HG03469 (cell line): ENCODE data around the gene LIMK1.

Source experiments
- ATAC-seq: cut with Tn5 transposase; IDR thresholded peaks from one replicate; pipeline ENCODE4 v1.9.1; 2021; ENCODE audit warnings: mild to moderate bottlenecking, moderate library complexity, moderate number of reproducible peaks; ENCODE audit not compliant: unreplicated experiment

The LIMK1 gene

GRCh38 chr7:74053589-74054186, 29.9 kb upstream of the LIMK1 start:
- ATAC-seq: no peak

DNA sequence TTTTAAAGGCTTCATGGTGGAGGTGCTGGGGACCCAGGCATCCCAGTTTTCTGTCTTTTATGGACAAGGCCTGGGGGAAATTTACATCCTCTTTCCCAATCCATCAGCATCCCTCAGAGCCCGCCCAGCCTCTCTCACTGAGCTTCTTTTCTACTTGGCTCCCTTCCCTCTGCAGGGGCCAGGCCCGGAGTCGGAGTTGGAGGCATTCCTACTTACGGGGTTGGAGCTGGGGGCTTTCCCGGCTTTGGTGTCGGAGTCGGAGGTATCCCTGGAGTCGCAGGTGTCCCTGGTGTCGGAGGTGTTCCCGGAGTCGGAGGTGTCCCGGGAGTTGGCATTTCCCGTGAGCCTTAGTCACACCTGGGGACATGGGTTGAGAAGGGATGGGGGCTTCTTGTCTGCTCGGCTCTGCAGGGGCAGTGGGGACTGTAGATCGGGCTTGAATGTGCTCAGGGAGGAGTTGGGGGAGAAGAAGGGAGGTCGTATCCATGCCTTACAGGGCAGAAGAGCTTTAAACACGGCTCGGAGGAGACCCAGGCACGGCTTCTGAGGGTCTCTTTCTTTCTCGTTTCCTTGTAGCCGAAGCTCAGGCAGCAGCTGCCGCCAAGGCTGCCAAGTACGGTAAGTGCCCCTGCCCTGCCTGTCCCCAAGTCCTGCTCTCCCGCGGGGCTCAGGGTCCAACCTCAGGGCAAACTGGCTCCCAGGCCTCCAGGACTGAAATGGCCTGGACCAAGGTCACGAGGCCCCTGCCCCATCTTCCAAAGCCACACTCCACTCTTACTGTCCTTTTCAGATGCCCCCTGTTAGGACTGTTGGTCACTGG, 27.3 kb upstream of the LIMK1 start:
- ATAC-seq: no peak

GRCh38 chr7:74057216-74057925, 26.2 kb upstream of the LIMK1 start:
- no peak for ATAC-seq

- ATAC-seq: no peak
Observed at GRCh38 chr7:74057987-74058386, 25.6 kb upstream of the LIMK1 start.

DNA sequence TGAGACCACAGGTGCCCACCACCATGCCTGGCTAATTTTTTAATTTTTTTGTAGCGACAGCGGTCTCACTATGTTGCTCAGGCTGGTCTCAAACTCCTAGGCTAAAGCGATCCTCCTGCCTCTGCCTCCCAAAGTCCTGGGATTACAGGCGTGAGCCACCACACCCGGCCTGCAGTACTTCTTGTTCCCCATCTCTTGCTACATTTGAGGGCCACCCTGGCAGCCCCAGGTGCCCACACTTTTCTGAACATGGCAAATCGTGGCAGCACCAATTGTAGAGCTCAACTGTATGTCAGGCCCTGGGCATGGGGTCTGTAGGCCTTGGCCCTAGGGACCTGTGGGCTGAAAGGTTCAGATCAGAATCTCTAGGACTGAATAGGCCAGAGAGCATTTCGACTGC, 25.1 kb upstream of the LIMK1 start:
- ATAC-seq: no peak

GRCh38 chr7:74059037-74059436, 24.6 kb upstream of the LIMK1 start:
- no peak for ATAC-seq

DNA sequence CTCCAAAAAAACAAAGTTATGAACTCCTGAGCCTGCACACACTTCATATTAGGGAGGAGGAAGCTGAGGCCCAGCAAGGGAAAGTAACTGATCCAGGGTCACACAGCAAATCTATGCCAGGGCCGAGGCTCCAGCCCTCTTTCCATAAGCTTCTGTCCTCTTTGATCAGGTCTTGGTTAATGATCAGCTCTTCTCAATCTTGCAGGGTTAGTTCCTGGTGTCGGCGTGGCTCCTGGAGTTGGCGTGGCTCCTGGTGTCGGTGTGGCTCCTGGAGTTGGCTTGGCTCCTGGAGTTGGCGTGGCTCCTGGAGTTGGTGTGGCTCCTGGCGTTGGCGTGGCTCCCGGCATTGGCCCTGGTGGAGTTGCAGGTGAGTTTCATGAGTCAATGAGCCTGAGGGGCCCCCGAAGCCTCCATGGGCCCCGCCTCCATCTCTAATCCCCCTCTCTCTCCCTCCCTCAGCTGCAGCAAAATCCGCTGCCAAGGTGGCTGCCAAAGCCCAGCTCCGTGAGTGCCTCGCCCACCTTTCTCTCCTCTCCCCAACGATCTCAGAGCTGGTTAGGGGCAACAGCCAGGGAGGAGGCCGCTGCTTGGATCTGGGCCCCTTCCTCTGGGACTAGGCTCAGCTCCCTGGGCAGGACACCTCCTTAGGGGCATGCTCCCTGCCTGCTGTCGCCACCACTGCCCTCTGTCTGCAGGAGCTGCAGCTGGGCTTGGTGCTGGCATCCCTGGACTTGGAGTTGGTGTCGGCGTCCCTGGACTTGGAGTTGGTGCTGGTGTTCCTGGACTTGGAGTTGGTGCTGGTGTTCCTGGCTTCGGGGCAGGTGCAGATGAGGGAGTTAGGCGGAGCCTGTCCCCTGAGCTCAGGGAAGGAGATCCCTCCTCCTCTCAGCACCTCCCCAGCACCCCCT, 23.7 kb upstream of the LIMK1 start:
- ATAC-seq: no peak

DNA sequence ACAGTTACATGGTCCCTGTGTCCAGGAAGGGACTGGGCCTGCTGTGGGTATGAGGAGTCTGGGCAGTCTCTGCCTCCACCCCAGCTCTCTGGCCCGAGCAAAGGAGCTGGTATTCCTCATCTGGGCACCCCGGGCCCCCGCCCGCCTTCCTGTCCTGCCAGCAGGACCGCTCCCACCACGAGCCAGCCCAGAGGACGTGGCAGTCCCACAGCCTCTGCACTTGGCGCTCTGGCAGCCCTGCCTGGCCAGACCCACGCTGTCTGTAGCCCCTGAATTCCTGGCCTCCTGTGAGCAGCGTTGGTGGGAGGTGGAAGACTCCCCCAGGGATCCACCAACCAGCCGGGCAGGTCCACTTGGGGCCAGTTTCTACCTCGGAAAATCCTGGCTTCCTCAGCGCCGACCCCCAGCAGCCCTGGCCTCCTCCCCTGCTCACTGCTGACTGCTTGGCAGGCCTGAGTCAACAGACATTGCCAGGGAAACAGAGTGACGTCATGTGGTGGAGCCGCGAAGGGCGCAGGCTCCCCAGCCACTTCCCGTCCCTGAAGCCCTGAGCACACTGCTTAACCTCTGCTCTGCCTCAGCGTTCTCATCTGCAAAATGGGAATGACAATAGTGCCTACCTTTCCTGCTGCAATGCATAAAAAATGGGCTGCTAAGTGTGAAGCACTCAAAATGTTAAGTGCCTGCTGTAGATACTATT, 21.6 kb upstream of the LIMK1 start:
- ATAC-seq: no peak

DNA sequence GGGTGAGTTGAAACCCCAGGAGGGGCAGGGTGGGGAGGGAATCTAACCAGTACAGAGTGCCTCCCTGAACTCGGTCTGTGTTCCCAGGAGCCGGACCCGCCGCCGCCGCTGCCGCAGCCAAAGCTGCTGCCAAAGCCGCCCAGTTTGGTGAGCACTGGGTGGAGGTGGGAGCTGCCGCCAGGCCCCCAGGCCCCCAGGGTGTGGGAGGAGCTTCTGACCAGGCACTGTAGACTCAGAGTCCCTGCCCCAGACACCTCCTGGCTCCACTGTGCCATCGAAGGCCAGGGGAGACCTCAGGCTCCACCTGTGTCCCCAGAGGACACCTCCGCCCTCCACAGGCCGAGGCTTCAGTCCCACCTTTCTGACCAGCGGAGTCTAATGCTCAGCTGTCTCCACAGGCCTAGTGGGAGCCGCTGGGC, 20.4 kb upstream of the LIMK1 start:
- ATAC-seq: no peak

GRCh38 chr7:74063646-74064045, 20.0 kb upstream of the LIMK1 start:
- no peak for ATAC-seq

- ATAC-seq: no peak
Observed at GRCh38 chr7:74064696-74065095, 18.9 kb upstream of the LIMK1 start.

GRCh38 chr7:74066626-74067025, 17.0 kb upstream of the LIMK1 start:
- ATAC-seq: no peak

GRCh38 chr7:74068378-74069085, 15.1 kb upstream of the LIMK1 start:
- no peak for ATAC-seq

DNA sequence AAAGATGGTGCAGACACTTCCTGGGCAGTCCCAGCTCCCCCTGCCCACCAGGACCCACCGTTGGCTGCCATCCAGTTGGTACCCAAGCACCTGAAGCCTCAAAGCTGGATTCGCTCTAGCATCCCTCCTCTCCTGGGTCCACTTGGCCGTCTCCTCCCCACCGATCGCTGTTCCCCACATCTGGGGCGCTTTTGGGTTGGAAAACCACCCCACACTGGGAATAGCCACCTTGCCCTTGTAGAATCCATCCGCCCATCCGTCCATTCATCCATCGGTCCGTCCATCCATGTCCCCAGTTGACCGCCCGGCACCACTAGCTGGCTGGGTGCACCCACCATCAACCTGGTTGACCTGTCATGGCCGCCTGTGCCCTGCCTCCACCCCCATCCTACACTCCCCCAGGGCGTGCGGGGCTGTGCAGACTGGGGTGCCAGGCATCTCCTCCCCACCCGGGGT, 14.5 kb upstream of the LIMK1 start:
- ATAC-seq: no peak

DNA sequence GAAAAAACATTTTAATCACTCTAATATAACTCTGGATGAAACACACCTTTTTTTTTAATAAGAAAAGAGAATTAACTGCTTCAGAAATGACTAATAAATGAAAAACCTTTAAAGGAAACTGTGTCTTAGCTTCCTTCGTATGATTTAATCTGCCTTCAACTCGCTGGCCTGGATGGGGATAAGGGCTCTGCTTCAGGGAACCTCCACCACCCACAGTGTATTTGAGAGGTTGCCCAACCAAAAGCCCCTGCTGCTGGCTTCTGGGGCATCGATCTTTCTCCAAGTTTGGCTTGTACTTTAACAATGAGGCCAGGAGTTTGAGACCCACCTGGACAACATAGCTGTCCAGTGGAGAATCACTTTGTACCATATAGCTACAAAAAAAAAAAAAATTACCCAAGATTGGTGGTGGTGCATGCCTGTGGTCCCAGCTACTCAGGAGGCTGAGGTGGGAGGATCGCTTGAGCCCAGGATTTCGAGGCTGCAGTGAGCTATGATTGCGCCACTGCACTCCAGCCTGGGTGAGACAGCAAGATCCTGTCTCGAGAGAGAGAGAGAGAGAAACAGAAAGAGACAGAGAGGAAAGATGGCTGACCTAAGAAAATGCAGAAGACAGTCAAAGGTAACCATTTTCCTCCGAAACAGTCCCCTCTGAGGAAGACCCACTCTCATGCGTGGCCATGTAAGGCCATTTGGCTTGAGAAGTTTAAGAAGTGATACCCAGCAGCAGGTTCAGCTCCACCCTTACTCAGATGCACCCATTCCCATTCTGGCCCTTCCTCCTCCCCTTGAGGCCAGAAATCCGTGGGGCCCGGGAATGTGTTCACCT, 13.6 kb upstream of the LIMK1 start:
- ATAC-seq: no peak

DNA sequence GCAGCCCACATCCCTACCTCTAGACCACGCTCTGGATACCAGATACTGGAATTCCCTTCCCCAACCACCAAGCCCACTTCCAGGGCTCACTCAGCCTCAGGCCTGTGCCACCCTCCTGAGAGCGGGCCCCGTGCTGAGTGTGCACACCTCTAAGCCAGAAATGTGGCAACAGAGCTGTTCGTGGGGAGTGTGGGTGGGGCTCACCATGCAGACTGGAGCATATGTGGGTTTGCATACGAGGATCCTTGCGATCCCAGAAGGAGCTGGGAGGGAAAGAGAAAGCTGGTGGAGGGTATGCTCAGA, 13.0 kb upstream of the LIMK1 start:
- no peak for ATAC-seq

GRCh38 chr7:74071121-74071520, 12.5 kb upstream of the LIMK1 start:
- no peak for ATAC-seq

- ATAC-seq: no peak
Observed at GRCh38 chr7:74074770-74075169, 8.8 kb upstream of the LIMK1 start.

DNA sequence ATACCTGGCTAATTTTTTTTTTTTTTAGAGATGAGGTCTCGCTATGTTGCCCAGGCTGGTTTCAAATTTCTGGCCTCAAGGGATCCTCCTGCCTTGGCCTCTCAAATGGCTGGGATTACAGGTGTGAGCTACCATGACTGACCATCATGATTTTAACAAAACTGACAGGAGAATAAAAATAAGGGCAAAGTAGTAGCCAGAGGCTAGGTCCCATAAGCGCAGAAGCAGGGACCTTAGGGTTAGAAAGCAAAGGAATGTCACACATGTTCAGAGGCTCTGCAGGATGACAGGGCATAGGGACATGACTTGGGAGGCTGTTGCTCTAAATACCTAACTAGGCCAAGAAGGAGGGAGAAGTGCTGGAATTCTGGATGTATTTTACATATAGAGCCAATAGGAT, 5.1 kb upstream of the LIMK1 start:
- no peak for ATAC-seq
